ENCODE data around the gene RPS8. TPM values are rescaled to one million over a fixed set of nuclear protein-coding genes. Genes with fewer than 3 reads are reported as not detected.
"Not testable (repeated sequence)": the region's sequence is repeated elsewhere in the genome, so short reads cannot be mapped to it uniquely, and the experiment has no call there.

The RPS8 gene
- total RNA-seq, 1 donor from 2014 or later, result 1,433 TPM

- DNase-seq (ENCODE audit: extremely low read depth, low read depth, low spot score), result no peak
Measured at GRCh38 chr1:44778705-44779576, 3.6 kb downstream of the RPS8 start.

GRCh38 chr1:44780583-44781121 is 5.3 kb downstream of the RPS8 start:
- DNase-seq (ENCODE audit: extremely low read depth, low read depth, low spot score), result no peak

DNA sequence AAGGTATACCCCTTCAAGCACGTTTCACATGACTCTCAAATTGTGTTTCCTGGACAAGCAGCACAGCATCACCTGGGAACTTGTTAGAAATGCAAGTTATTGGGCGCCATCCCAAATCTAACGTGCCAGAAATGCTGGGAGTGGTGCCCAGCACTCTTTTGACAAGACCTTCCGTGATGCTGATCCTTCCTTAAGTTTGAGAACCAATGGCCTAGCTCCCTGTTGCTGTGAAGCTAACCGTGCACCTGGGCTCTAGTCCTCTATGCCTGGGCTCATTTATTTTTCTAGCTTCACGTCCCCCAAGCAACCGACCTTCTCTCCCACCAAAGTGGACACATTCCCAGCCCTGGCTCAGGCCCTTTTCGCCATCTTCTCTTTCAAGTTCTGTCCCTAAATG is 8.4 kb downstream of the RPS8 start:
- no peak for DNase-seq (ENCODE audit: extremely low read depth, low read depth, low spot score)

- DNase-seq (ENCODE audit: extremely low read depth, low read depth, low spot score), result no peak
Measured at GRCh38 chr1:44784094-44785028, 9.0 kb downstream of the RPS8 start.

- DNase-seq (ENCODE audit: extremely low read depth, low read depth, low spot score), result no peak
Measured at GRCh38 chr1:44785029-44785380, 9.7 kb downstream of the RPS8 start.

- DNase-seq (ENCODE audit: extremely low read depth, low read depth, low spot score), result no peak
Measured at GRCh38 chr1:44785501-44786137, 10.3 kb downstream of the RPS8 start.

DNA sequence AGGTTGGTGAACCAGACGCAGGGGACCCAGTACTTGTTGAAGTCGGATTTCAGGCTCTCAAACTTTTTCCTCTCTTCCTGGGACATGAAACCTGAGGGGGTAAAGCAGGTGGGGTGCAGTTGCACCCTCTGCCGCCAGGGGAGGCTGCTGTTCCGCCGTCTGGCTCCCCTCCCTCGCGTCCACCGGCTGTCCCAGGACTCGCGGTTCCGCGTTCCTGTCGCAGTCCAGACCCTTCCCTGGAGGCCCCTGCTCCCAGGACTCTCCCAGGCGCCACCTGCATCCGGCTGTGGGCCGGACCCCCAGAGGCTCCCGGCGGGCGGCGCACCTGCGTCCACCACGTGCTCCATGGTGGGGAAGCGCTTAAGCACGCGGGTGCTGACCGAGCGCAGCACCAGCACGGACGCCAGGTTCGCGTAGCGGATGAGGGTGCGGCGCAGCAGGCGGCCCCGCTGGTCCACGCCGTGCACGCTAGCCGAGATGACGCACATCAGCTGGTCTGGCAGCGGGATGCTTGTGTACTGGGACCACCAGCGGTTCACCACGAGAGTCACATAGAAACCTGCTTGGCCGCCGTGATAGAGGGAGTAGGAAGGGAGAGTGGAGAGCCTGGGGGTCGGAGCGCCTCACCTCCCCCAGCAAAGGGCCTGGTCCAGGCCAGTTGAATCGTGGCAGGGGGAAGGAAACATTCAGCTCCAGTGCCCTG is 10.9 kb downstream of the RPS8 start:
- no peak for DNase-seq (ENCODE audit: extremely low read depth, low read depth, low spot score)

GRCh38 chr1:44786841-44787426 is 11.6 kb downstream of the RPS8 start:
- no peak for DNase-seq (ENCODE audit: extremely low read depth, low read depth, low spot score)

DNA sequence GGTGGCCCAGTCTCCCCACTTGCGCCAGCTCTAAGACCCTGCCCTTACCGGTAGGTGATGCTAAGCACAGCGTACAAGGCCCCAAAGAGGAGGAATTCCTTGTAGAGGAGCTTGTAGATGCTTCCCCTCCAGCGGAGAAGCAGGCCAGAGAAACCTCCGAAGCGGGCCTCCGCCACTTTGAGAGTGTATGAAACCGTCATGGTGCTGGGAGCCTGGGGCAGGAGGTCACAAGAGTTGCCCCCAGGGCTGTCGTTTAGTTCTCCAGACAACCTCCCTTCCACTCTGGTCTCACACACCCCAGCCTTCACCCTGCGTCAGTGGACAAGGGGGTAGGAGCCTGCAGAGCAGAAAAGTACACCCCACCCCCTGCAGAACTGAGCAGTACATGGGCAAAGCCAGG is 12.2 kb downstream of the RPS8 start:
- no peak for DNase-seq (ENCODE audit: extremely low read depth, low read depth, low spot score)

GRCh38 chr1:44788120-44788860 is 12.9 kb downstream of the RPS8 start, which contains the start of gene BEST4:
BEST4 (minus strand) TSS chr1:44788170; CDS start chr1:44787705, 465 bp downstream.
- DNase-seq (ENCODE audit: extremely low read depth, low read depth, low spot score), result no peak

GRCh38 chr1:44790968-44791801 is 15.8 kb downstream of the RPS8 start:
- no peak for DNase-seq (ENCODE audit: extremely low read depth, low read depth, low spot score)

GRCh38 chr1:44792736-44793502 is 17.6 kb downstream of the RPS8 start:
- DNase-seq (ENCODE audit: extremely low read depth, low read depth, low spot score), result no peak

DNA sequence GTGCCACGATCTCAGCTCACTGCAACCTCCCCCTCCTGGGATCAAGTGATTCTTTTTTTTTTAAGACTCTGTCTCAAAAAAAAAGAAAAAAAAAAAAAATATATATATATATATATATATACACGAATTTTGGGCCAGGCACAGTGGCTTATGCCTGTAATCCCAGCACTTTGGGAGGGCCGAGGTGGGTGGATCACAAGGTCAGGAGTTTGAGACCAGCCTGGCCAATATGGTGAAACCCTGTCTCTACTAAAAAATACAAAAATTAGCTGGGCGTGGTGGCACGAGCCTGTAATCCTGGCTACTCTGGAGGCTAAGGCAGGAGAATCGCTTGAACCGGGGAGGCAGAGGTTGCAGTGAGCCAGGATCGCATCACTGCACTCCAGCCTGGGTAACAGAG is 22.5 kb downstream of the RPS8 start:
- DNase-seq (ENCODE audit: extremely low read depth, low read depth, low spot score), result not testable (repeated sequence)

- DNase-seq (ENCODE audit: extremely low read depth, low read depth, low spot score), result no peak
Measured at GRCh38 chr1:44798481-44799365, 23.4 kb downstream of the RPS8 start.

GRCh38 chr1:44799770-44800584 is 24.6 kb downstream of the RPS8 start, which contains the start of gene PLK3:
PLK3 (plus strand) TSS chr1:44800377; CDS start chr1:44800464, 87 bp downstream.
- DNase-seq (ENCODE audit: extremely low read depth, low read depth, low spot score), result no peak
